CD4-positive, alpha-beta T cell treated with Interleukin-17A for 4 hours (primary cell): ENCODE data around the gene GRN.

Source experiments
- DNase-seq: peaks from one replicate; pipeline ENCODE4 v3.0.0-alpha.2; 2020; ENCODE audit warnings: mixed read lengths

Gene GRN

DNA sequence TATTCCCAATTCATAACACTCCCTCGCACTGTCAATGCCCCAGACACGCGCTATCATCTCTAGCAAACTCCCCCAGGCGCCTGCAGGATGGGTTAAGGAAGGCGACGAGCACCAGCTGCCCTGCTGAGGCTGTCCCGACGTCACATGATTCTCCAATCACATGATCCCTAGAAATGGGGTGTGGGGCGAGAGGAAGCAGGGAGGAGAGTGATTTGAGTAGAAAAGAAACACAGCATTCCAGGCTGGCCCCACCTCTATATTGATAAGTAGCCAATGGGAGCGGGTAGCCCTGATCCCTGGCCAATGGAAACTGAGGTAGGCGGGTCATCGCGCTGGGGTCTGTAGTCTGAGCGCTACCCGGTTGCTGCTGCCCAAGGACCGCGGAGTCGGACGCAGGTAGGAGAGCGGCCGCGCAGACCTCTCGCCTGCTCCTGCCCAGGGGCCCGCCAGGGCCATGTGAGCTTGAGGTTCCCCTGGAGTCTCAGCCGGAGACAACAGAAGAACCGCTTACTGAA, at the start of gene GRN:
GRN (plus strand) TSS at position 364 of the 515 bp plus-strand sequence. CDS start 3,863 bp downstream, outside the sequence.
- DNase-seq = peak; percentile 88

- DNase-seq = no peak
Measured at GRCh38 chr17:44297975-44298374, 47.1 kb upstream of the GRN start.

GRCh38 chr17:44304651-44305050, 40.5 kb upstream of the GRN start:
- DNase-seq = no peak

- DNase-seq = no peak
Measured at GRCh38 chr17:44307387-44308186, 37.5 kb upstream of the GRN start.

DNA sequence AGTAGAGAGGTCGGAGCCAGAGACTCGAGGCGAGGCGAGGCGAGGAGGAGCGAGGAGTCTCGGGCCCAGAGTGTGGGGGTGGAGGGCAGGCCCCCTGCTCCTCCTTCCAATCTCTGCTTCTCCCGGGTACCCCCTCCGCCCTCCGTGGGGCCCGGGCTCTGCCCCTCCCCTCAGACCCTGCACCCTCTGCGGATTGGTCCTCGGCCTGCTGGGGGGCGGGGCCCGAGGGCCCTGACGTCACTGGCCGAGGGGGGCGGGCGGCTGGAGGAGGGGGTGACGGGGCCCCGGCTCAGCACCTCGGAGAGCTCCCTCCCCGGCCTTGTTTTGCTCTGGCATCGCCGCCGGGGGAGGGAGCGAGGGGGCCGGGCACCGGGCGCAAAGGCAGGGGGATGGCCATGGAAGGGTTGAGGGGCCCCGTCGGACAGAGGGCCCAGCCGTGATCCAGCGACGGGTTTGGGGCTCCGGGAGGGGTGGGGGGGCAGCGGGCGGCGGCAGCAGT, 36.7 kb upstream of the GRN start, which contains the start of gene RUNDC3A:
RUNDC3A (plus strand) TSS at position 282 of the 499 bp plus-strand sequence. CDS start 232 bp downstream, outside the sequence.
- peak; percentile 90 for DNase-seq

- no peak for DNase-seq
Measured at GRCh38 chr17:44308865-44309264, 36.2 kb upstream of the GRN start.

- no peak for DNase-seq
Measured at GRCh38 chr17:44309472-44309871, 35.6 kb upstream of the GRN start.

DNA sequence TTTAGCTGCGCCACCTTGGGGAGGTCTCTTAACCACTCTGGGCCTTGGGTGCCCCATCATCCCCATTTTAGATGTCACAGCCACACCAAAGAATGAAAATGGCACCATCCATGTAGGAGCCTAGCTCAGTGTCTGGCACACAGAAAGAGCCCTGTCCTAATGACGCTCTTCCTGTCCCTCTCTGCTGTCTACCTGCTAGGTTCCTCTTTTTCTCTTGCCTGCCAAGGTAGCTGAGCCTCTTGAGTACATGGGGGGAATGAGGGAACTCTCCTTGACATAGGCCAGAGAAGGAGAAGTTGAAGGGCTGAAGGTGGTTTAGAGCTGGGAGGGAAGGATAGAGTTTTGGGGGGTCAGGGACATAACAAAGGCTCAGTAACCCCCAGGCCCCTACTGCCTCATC, 34.9 kb upstream of the GRN start:
- no peak for DNase-seq

- no peak for DNase-seq
Measured at GRCh38 chr17:44310609-44311376, 34.3 kb upstream of the GRN start.

DNA sequence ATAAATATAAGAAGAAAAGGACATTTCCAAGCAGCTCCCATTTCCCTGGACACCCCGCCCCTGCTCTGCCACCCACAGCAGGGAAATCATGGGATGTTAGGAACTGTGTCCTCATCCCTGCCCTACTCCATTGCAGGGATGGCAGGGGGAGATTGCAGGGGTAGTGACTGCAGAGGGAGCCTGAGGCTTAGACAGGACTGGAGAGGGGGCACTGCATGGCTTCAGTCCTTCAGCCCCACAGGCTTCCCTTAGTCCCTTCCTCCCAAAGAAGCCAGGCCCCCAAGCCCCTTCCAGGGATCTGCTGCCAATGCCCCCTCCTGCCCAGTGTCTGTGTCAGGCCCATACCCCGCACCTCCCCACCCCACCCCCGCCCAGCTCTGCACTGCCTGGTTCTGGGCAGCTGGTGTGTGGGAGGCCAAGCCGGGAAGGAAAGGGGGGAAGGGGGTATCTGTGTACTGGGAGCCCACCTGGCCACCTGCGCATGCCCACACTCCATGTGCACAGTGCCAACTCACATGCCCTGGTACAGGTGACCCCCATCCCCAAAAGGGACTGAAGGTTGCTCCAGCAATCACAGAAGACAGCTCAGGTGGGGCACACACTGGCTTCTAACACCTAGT, 33.4 kb upstream of the GRN start:
- DNase-seq = no peak

DNA sequence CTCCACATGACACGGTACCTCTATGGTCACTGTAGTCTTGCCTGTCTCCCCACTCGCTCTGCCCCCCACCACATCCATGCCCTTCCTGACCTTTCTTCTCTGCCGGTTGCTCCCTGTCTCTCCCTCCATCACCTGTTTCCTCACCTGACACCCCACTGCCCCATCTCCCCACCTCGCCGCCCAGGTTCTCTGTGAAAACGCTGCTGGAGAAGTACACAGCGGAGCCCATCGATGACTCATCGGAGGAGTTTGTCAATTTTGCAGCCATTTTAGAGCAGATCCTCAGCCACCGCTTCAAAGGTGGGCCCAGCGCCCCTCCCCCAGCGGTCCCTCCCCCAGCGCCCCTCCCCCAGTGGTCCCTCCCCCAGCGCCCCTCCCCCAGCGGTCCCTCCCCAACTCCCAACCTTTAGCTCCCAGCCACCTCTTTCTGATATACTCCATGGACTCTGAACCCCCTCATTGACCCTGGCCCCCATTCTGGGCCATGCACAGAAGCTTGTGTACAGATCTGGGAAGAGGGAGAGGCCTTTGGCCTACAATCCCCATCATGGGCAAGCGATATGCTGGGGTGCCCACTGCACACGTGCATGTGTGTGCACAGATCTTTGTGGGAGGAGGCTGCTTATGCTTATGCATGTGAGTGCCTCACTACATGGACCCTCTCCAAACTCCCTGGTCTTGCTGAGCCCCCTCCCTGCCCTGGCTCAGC, 32.6 kb upstream of the GRN start:
- no peak for DNase-seq

DNA sequence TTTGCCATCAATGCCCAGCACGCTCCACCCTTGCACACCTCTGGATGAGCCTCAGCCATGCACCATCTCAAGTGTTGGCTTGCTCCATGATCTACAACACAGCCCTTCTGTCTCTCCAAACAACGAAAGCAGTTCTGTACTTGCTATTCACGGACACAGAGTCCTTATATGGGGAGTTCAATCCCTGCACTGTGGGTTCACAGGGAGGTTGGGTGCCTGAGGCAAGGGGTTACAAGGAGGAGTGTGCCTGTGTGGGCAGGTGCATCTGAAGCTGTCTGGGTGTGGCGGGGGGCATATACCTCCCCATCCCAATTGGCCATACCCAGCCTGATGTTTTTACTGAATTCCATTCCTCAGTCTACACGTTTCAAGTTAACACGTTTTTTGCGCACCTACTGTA, 31.1 kb upstream of the GRN start:
- no peak for DNase-seq

GRCh38 chr17:44314524-44314868, 30.6 kb upstream of the GRN start:
- DNase-seq = no peak

DNA sequence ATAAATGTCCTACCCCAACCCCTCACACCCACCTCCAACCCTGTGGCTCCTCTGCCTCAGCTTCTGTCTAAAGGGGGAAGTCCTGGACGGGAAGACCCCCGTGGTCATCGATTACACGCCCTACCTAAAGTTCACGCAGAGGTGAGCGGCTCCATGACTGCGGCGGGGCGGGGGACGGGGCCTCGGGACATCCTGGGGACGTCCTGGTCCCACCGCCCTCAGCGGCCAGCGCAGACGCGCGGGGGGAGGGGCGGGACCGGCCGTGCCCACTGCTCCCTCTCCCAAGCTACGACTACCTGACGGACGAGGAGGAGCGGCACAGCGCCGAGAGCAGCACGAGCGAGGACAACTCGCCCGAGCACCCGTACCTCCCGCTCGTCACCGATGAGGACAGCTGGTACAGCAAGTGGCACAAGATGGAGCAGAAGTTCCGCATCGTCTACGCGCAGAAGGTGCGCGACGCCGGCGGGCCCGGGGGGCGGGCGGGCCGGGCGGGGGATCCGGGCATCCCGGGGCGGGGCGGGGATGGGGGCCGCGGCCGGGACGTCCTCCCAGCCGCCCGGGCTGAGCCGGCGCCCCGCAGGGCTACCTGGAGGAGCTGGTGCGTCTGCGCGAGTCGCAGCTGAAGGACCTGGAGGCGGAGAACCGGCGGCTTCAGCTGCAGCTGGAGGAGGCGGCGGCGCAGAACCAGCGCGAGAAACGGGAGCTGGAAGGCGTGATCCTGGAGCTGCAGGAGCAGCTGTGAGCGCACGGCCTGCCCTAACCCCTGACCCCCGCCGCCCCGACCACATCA, 30.0 kb upstream of the GRN start:
- peak; percentile 42 for DNase-seq

GRCh38 chr17:44315760-44316731, 29.1 kb upstream of the GRN start:
- DNase-seq = no peak

DNA sequence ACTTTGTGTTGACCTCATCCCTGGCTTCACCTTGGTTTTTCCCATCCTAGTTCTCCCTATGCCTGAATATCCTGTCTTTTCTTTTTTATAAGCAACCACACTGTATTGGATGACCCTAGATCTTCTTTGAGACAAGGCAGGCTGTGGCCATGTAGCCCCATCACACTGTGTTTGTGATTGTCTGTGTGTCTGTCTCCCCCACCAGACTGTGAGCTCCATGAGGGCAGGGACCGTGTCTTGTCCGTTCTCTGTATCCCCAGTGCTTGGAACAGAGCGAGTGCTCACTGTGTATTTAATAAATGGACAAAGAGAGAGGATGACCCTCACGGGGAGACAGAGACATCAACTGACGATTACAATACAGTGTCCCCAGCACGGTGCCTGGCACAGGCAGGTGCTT, 27.6 kb upstream of the GRN start:
- no peak for DNase-seq

GRCh38 chr17:44318077-44318892, 26.8 kb upstream of the GRN start:
- no peak for DNase-seq

DNA sequence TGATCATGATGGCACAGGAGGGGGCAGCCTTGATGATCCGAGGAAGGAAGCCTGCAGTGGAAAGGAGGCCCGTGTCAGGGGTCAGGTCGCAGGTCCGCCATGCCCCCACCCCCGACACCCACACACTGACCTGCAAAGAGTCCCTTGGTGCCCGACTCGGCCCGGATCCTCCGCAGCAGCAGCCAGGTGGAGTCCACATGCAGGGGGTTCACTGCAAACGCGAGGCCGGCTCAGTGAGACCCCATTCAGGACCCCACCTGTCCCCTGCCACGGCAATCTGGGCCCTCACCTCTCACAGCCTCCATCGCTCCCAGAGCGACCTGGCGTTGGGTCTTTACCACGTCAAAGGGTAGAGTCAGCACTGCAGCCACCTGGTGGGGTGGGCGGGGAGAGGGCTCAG, 25.0 kb upstream of the GRN start:
- DNase-seq = no peak
